Tibial artery (tissue), 4 donors: ENCODE measurements around the gene PPP4R2.

Experiments
- DNase-seq, 2 donors: peaks; one replicate each; pipeline ENCODE4 v3.0.0-alpha.2; 2019
- H3K27ac ChIP-seq, 2 donors: fragments of 200-600 bp; sonication (generic) in 1 of 2; 1 replicate in 1 of 2; 2 replicates in 1 of 2; pipeline ENCODE4 v1.5.1; 2018 to 2019; ENCODE audit warnings: mild to moderate bottlenecking in 1 of 2
- H3K27me3 ChIP-seq, 2 donors: fragments of 200-600 bp; sonication (generic) in 1 of 2; one replicate each; pipeline versions ENCODE4 v1.5.1 to v1.6.0; 2016 to 2019
- H3K36me3 ChIP-seq, 3 donors: fragments of 200-600 bp; sonication (generic) in 2 of 3; one replicate each; pipeline ENCODE4 v1.5.1; 2016 to 2019; ENCODE audit warnings: mild to moderate bottlenecking in 2 of 3
- H3K4me1 ChIP-seq, 4 donors: fragments of 200-600 bp; sonication (generic) in 2 of 4; 1 replicate in 3 of 4; 2 replicates in 1 of 4; pipeline ENCODE4 v1.5.1; 2016 to 2019
- H3K4me3 ChIP-seq, 2 donors: fragments of 200-600 bp; sonication (generic) in 1 of 2; 1 replicate in 1 of 2; 2 replicates in 1 of 2; pipeline ENCODE4 v1.5.1; 2018 to 2019; ENCODE audit warnings: mild to moderate bottlenecking in 2 of 2
- H3K9me3 ChIP-seq, 3 donors: fragments of 200-600 bp; sonication (generic) in 1 of 3; one replicate each; pipeline ENCODE4 v1.5.1; 2016 to 2019
- intact Hi-C: fragments of 100-400 bp; cut with DNase I; formaldehyde crosslinking; loops from one replicate; pipeline ENCODE4 v1.15.0; 2023; ENCODE audit warnings: low total_unique reads
- TF ChIP-seq, protein P1 (sequence below), 2 experiments: fragments of 200-600 bp in 1 of 2; fragments of 450-650 bp in 1 of 2; IDR thresholded peaks; one replicate each; pipeline ENCODE4 v1.5.1; 2017 to 2019; ENCODE audit warnings: antibody characterized with exemption in 2 of 2, mild to moderate bottlenecking in 1 of 2, moderate library complexity in 1 of 2

The PPP4R2 gene

DNA sequence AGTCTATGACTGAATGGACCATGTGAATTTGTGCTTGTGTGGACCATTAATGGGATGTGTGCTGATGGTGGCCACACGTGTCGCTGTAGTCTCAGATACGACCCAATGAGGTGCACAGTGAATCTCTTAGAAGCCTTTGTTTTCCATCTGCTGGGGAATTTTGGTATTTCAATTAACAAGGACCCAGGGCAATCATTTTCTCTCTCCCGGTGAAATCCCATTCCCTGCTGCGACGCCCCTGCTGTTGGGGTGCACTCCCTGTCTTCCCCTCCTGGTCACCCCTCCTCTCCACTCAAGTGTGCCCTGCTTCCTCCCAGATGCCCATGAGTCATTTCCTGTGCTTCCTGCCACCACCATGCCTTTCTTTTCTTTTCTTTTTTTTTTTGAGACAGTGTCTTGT lies 97.5 kb downstream of the PPP4R2 start:
- TF ChIP-seq, protein P1, sequence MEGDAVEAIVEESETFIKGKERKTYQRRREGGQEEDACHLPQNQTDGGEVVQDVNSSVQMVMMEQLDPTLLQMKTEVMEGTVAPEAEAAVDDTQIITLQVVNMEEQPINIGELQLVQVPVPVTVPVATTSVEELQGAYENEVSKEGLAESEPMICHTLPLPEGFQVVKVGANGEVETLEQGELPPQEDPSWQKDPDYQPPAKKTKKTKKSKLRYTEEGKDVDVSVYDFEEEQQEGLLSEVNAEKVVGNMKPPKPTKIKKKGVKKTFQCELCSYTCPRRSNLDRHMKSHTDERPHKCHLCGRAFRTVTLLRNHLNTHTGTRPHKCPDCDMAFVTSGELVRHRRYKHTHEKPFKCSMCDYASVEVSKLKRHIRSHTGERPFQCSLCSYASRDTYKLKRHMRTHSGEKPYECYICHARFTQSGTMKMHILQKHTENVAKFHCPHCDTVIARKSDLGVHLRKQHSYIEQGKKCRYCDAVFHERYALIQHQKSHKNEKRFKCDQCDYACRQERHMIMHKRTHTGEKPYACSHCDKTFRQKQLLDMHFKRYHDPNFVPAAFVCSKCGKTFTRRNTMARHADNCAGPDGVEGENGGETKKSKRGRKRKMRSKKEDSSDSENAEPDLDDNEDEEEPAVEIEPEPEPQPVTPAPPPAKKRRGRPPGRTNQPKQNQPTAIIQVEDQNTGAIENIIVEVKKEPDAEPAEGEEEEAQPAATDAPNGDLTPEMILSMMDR (IDR thresholded peaks at IDR 0.05) = no peak
- Histone ChIP-seq H3K4me3 (no peak overlapping the region), H3K27me3 (no peaks in the 10 kb centered on the region), H3K27ac (no peak overlapping the region), H3K4me1 (no peaks in the 10 kb centered on the region), H3K36me3 (no peaks in the 10 kb centered on the region), H3K9me3 (no peaks in the 10 kb centered on the region)
- DNase-seq = no peak
- intact Hi-C loops = no loop called here

DNA sequence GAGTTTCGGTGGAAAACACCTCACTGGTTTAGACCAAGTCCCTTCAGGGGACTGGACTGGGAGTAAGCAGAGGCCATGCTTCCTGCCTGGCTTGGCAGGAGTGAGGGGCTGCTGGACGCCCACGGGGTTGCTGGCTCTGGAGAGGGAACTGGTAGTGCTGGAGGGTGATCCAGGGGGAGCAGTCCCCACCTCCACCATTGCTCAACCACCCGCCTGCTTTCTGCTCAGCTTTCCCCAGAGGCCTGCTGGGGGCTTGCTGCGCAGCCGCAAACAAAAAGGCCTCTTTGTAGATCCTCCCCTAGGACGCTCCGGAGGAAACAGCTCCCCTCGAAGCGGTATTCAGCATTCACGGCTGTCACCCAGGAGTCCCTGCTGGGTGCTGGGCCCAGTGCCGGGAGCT lies 98.3 kb downstream of the PPP4R2 start:
- TF ChIP-seq, protein P1 (IDR thresholded peaks at IDR 0.05) = no peak
- H3K4me3 ChIP-seq = no peak overlapping the region
- no peaks in the 10 kb centered on the region for H3K4me1 ChIP-seq
- H3K9me3 ChIP-seq = no peaks in the 10 kb centered on the region
- intact Hi-C loops = no loop called here
- DNase-seq = no peak
- no peaks in the 10 kb centered on the region for H3K27me3 ChIP-seq
- H3K36me3 ChIP-seq = no peaks in the 10 kb centered on the region
- no peak overlapping the region for H3K27ac ChIP-seq

DNA sequence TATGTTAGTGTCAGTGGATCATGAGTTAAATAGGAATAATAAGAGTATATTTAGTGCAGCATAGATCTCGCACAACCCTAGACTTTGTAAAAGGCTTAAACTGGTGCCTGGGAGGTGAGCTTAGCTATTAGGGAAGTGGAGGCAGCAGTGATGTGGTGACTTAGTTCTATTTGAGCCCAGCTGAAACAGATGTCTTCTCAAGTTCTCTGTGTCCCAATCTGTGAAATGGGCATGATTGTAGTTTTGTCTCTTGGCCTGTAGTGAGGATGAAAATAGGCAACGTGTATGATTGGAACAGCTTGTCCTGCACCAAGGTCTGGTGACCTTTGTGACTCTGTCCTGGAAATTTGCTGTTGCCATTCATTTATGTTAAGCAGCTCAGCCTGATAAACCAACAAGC lies 99.6 kb downstream of the PPP4R2 start:
- TF ChIP-seq, protein P1 (IDR thresholded peaks at IDR 0.05) = no peak
- Histone ChIP-seq H3K36me3 (no peaks in the 10 kb centered on the region), H3K4me3 (no peak overlapping the region), H3K9me3 (no peaks in the 10 kb centered on the region), H3K4me1 (peaks cover 0 to under 1% (median 0%) of the 10 kb centered on the region in 4 donors), H3K27me3 (no peaks in the 10 kb centered on the region), H3K27ac (no peak overlapping the region)
- intact Hi-C loops = no loop called here
- no peak for DNase-seq

DNA sequence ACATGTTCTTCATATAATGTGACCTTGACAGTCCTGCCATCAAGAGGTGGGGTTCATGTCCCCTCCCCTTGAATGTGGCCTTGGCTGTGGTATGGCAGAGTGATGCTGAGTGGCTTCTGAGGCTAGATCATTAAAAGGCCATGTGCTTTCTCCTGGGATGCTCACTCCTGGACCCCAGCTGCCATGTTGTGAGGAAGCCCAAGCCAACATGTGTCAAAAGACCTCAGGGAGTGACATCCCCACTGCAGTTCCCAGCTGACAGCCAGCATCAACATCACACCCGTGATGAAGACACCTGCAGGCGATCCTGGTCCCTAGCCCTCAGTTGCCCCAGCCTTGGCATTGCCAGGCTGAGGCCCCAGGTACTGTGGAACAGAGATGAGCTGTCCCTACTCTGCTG lies 101.4 kb downstream of the PPP4R2 start:
- Histone ChIP-seq H3K4me3 (no peak overlapping the region), H3K4me1 (peaks cover 0 to 3% (median 0%) of the 10 kb centered on the region in 4 donors), H3K9me3 (no peaks in the 10 kb centered on the region), H3K27ac (no peak overlapping the region), H3K36me3 (no peaks in the 10 kb centered on the region), H3K27me3 (no peaks in the 10 kb centered on the region)
- intact Hi-C loops = no loop called here
- no peak for DNase-seq
- TF ChIP-seq, protein P1 (IDR thresholded peaks at IDR 0.05) = no peak

DNA sequence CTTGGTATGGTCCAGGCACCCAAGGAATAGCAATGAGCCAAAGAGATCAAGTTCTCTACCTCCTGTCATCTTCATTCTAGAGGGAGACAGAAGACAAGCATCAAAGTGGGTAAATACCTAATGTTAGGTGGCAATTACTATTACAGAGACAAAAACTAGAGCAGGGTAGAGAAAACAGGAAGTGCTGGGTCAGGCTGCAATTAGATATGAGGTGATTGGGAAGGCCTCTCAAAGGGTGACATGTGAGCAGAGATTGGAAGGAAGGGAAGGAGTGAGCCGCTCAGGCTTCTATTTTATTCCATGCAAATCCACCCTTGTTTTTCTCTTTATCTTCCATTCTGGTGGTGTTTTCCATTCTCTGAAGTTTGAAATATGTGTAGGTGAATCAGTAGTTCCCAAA lies 102.3 kb downstream of the PPP4R2 start:
- H3K4me3 ChIP-seq = no peak overlapping the region
- no peaks in the 10 kb centered on the region for H3K36me3 ChIP-seq
- H3K9me3 ChIP-seq = no peaks in the 10 kb centered on the region
- H3K4me1 ChIP-seq = peaks cover 0 to 3% (median 0%) of the 10 kb centered on the region in 4 donors
- intact Hi-C loops = no loop called here
- no peaks in the 10 kb centered on the region for H3K27me3 ChIP-seq
- H3K27ac ChIP-seq = no peak overlapping the region
- DNase-seq = no peak
- TF ChIP-seq, protein P1 (IDR thresholded peaks at IDR 0.05) = no peak
